DND-41 (cell line): ENCODE data around the gene TKFC.

ENCODE experiments used
- ATAC-seq: fragments of 200-7000 bp; cut with Tn5 transposase; 3 replicates; pipeline ENCODE4 v1.9.1; 2021; ENCODE audit warnings: low read depth; ENCODE audit not compliant: insufficient read depth
- DNase-seq: peaks from one replicate; pipeline ENCODE4 v3.0.0-alpha.2; 2020
- H2AFZ ChIP-seq: 2 replicates; pipeline ENCODE4 v1.6.0; 2012; ENCODE audit warnings: low read depth, low read length
- H3K27ac ChIP-seq: 2 replicates; pipeline ENCODE4 v1.5.1; 2012; ENCODE audit warnings: low read length, inconsistent platforms
- H3K27me3 ChIP-seq: fragments of 200-600 bp; sonication (generic); 2 replicates; pipeline ENCODE4 v1.6.0; 2012; ENCODE audit warnings: low read length, mild to moderate bottlenecking, inconsistent platforms; ENCODE audit not compliant: insufficient read depth, poor library complexity
- H3K36me3 ChIP-seq: 2 replicates; pipeline ENCODE4 v1.5.1; 2012; ENCODE audit warnings: low read length, inconsistent platforms; ENCODE audit not compliant: insufficient read depth
- H3K4me1 ChIP-seq: 2 replicates; pipeline ENCODE4 v1.5.1; 2012; ENCODE audit warnings: mild to moderate bottlenecking, low read length; ENCODE audit not compliant: insufficient read depth
- H3K4me2 ChIP-seq: 2 replicates; pipeline ENCODE4 v1.6.0; 2012; ENCODE audit warnings: mild to moderate bottlenecking, moderate library complexity, low read length, inconsistent platforms; ENCODE audit not compliant: insufficient read depth
- H3K4me3 ChIP-seq, 2 experiments: fragments of 200-600 bp in 1 of 2; shearing (Covaris generic) in 1 of 2; 2 replicates each; pipeline ENCODE4 v1.5.1; 2012 to 2016; ENCODE audit warnings: inconsistent platforms in 2 of 2, low read length in 2 of 2, mild to moderate bottlenecking in 2 of 2, low read depth in 1 of 2, moderate library complexity in 1 of 2
- H3K79me2 ChIP-seq: 2 replicates; pipeline ENCODE4 v1.6.0; 2012; ENCODE audit warnings: low read length, inconsistent platforms; ENCODE audit not compliant: insufficient read depth
- H3K9ac ChIP-seq: 2 replicates; pipeline ENCODE4 v1.6.0; 2012; ENCODE audit warnings: low read depth, mild to moderate bottlenecking, inconsistent platforms, low read length, moderate library complexity
- H3K9me3 ChIP-seq: 2 replicates; pipeline ENCODE4 v1.5.1; 2012; ENCODE audit warnings: low read length, moderate library complexity, mild to moderate bottlenecking, inconsistent platforms; ENCODE audit not compliant: insufficient read depth, severe bottlenecking
- H4K20me1 ChIP-seq: 2 replicates; pipeline ENCODE4 v1.6.0; 2012; ENCODE audit warnings: low read length; ENCODE audit not compliant: insufficient read depth
- CTCF ChIP-seq: IDR thresholded peaks from 2 replicates; pipeline ENCODE4 v1.5.1; 2012; ENCODE audit warnings: borderline replicate concordance, low read length, moderate library complexity, mild to moderate bottlenecking; ENCODE audit not compliant: poor library complexity, severe bottlenecking; ENCODE audit errors: extremely low read depth
- EZH2 ChIP-seq: IDR thresholded peaks from 3 replicates; pipeline ENCODE4 v1.6.1; 2012; ENCODE audit warnings: borderline replicate concordance, low read depth, mild to moderate bottlenecking, moderate library complexity, low read length, inconsistent platforms; ENCODE audit not compliant: severe bottlenecking

The TKFC gene

GRCh38 chr11:61294717-61295595, 38.1 kb upstream of the TKFC start, which contains the start of gene VWCE:
Gene VWCE, minus strand, starts transcription at chr11:61295316. Its CDS starts 279 bp downstream, at chr11:61295037.
- Histone ChIP-seq H3K79me2 (no peaks in the 10 kb centered on the region), H3K9me3 (no peaks in the 10 kb centered on the region), H3K27ac (no peak within 1 kb of the TSS), H3K4me1 (peaks cover 25% of the 10 kb centered on the region), H2AFZ (peak within 1 kb of the TSS; percentile 53), H3K9ac (peak within 1 kb of the TSS; percentile 55), H3K27me3 (peaks cover 24% of the 10 kb centered on the region), H4K20me1 (peaks cover 17% of the 10 kb centered on the region), H3K36me3 (peaks cover 20% of the 10 kb centered on the region), H3K4me2 (peak within 1 kb of the TSS; percentile 79), H3K4me3 (peak within 1 kb of the TSS; percentile 10 to 57; a peak in 3 of 4 replicates)
- peak; percentile 61 for DNase-seq
- ATAC-seq, result peak; percentile 86
- peak; percentile 50 for TF ChIP-seq CTCF
- TF ChIP-seq EZH2, result peak; percentile 8

- Histone ChIP-seq H3K27ac (no peak overlapping the region), H3K9me3 (no peaks in the 10 kb centered on the region), H3K79me2 (no peaks in the 10 kb centered on the region), H3K4me2 (peak overlapping the region; percentile 79), H2AFZ (no peak overlapping the region), H3K9ac (peak overlapping the region; percentile 55; the same call in 1 of the 2 replicates), H3K27me3 (peaks cover 24% of the 10 kb centered on the region), H3K36me3 (peaks cover 26% of the 10 kb centered on the region), H3K4me3 (peak overlapping the region in 1 of 2 experiments; percentile 57; a peak in 1 of 4 replicates), H3K4me1 (peaks cover 25% of the 10 kb centered on the region), H4K20me1 (peaks cover 18% of the 10 kb centered on the region)
- ATAC-seq (no peak), DNase-seq (no peak)
- TF ChIP-seq CTCF, result no peak
- TF ChIP-seq EZH2, result no peak
Measured at GRCh38 chr11:61295596-61295926, 37.5 kb upstream of the TKFC start.

GRCh38 chr11:61297341-61297740, 35.7 kb upstream of the TKFC start:
- Histone ChIP-seq H3K4me1 (peaks cover 25% of the 10 kb centered on the region), H3K4me2 (no peak overlapping the region), H2AFZ (no peak overlapping the region), H4K20me1 (peaks cover 20% of the 10 kb centered on the region), H3K27ac (no peak overlapping the region), H3K27me3 (peaks cover 24% of the 10 kb centered on the region), H3K36me3 (peaks cover 44% of the 10 kb centered on the region), H3K79me2 (no peaks in the 10 kb centered on the region), H3K4me3 (no peak overlapping the region), H3K9ac (no peak overlapping the region), H3K9me3 (no peaks in the 10 kb centered on the region)
- TF ChIP-seq CTCF (no peak), EZH2 (no peak)
- ATAC-seq (no peak), DNase-seq (no peak)
